DND-41 (cell line): ENCODE measurements around the gene ATP8A2.

Experiments
- ATAC-seq: fragments of 200-7000 bp; cut with Tn5 transposase; 3 replicates; pipeline ENCODE4 v1.9.1; 2021; ENCODE audit warnings: low read depth; ENCODE audit not compliant: insufficient read depth
- DNase-seq: peaks from one replicate; pipeline ENCODE4 v3.0.0-alpha.2; 2020
- H2AFZ ChIP-seq: 2 replicates; pipeline ENCODE4 v1.6.0; 2012; ENCODE audit warnings: low read depth, low read length
- H3K27ac ChIP-seq: 2 replicates; pipeline ENCODE4 v1.5.1; 2012; ENCODE audit warnings: low read length, inconsistent platforms
- H3K27me3 ChIP-seq: fragments of 200-600 bp; sonication (generic); 2 replicates; pipeline ENCODE4 v1.6.0; 2012; ENCODE audit warnings: low read length, mild to moderate bottlenecking, inconsistent platforms; ENCODE audit not compliant: insufficient read depth, poor library complexity
- H3K36me3 ChIP-seq: 2 replicates; pipeline ENCODE4 v1.5.1; 2012; ENCODE audit warnings: low read length, inconsistent platforms; ENCODE audit not compliant: insufficient read depth
- H3K4me1 ChIP-seq: 2 replicates; pipeline ENCODE4 v1.5.1; 2012; ENCODE audit warnings: mild to moderate bottlenecking, low read length; ENCODE audit not compliant: insufficient read depth
- H3K4me2 ChIP-seq: 2 replicates; pipeline ENCODE4 v1.6.0; 2012; ENCODE audit warnings: mild to moderate bottlenecking, moderate library complexity, low read length, inconsistent platforms; ENCODE audit not compliant: insufficient read depth
- H3K4me3 ChIP-seq, 2 experiments: fragments of 200-600 bp in 1 of 2; shearing (Covaris generic) in 1 of 2; 2 replicates each; pipeline ENCODE4 v1.5.1; 2012 to 2016; ENCODE audit warnings: inconsistent platforms in 2 of 2, low read length in 2 of 2, mild to moderate bottlenecking in 2 of 2, low read depth in 1 of 2, moderate library complexity in 1 of 2
- H3K79me2 ChIP-seq: 2 replicates; pipeline ENCODE4 v1.6.0; 2012; ENCODE audit warnings: low read length, inconsistent platforms; ENCODE audit not compliant: insufficient read depth
- H3K9ac ChIP-seq: 2 replicates; pipeline ENCODE4 v1.6.0; 2012; ENCODE audit warnings: low read depth, mild to moderate bottlenecking, inconsistent platforms, low read length, moderate library complexity
- H3K9me3 ChIP-seq: 2 replicates; pipeline ENCODE4 v1.5.1; 2012; ENCODE audit warnings: low read length, moderate library complexity, mild to moderate bottlenecking, inconsistent platforms; ENCODE audit not compliant: insufficient read depth, severe bottlenecking
- H4K20me1 ChIP-seq: 2 replicates; pipeline ENCODE4 v1.6.0; 2012; ENCODE audit warnings: low read length; ENCODE audit not compliant: insufficient read depth
- EZH2 ChIP-seq: IDR thresholded peaks from 3 replicates; pipeline ENCODE4 v1.6.1; 2012; ENCODE audit warnings: borderline replicate concordance, low read depth, mild to moderate bottlenecking, moderate library complexity, low read length, inconsistent platforms; ENCODE audit not compliant: severe bottlenecking
- TF ChIP-seq, protein P1 (sequence below): IDR thresholded peaks from 2 replicates; pipeline ENCODE4 v1.5.1; 2012; ENCODE audit warnings: borderline replicate concordance, low read length, moderate library complexity, mild to moderate bottlenecking; ENCODE audit not compliant: poor library complexity, severe bottlenecking; ENCODE audit errors: extremely low read depth

Gene ATP8A2

DNA sequence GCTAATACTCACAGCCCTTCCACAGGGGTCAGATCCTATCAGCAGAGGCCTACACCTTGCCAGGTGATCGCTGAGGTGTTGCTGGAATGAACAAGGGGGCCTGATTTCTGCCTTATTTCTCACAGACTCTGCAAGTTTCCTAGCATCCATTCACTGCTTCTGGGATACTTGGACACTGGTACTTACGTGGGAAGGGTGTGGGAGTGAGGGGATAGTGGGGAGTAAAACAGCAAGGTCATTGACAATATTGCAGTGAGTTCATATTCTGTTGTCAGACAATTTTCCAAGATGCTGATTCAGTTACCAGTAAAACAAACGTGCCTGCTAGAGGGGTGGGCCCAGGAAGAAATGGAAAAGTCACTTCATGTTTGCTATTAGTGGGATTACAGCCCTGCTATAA lies 403.5 kb downstream of the ATP8A2 start:
- Histone ChIP-seq H3K27ac (no peak overlapping the region), H3K27me3 (no peaks in the 10 kb centered on the region), H3K36me3 (no peaks in the 10 kb centered on the region), H3K4me2 (no peak overlapping the region), H3K4me3 (no peak overlapping the region), H3K9me3 (no peaks in the 10 kb centered on the region), H2AFZ (no peak overlapping the region), H3K4me1 (peaks cover 13% of the 10 kb centered on the region), H3K79me2 (no peaks in the 10 kb centered on the region), H3K9ac (no peak overlapping the region), H4K20me1 (no peaks in the 10 kb centered on the region)
- no peak for TF ChIP-seq EZH2
- DNase-seq (no peak), ATAC-seq (no peak)

- no peaks in the 10 kb centered on the region for H3K36me3 ChIP-seq
- TF ChIP-seq EZH2: no peak
- TF ChIP-seq, protein P1, sequence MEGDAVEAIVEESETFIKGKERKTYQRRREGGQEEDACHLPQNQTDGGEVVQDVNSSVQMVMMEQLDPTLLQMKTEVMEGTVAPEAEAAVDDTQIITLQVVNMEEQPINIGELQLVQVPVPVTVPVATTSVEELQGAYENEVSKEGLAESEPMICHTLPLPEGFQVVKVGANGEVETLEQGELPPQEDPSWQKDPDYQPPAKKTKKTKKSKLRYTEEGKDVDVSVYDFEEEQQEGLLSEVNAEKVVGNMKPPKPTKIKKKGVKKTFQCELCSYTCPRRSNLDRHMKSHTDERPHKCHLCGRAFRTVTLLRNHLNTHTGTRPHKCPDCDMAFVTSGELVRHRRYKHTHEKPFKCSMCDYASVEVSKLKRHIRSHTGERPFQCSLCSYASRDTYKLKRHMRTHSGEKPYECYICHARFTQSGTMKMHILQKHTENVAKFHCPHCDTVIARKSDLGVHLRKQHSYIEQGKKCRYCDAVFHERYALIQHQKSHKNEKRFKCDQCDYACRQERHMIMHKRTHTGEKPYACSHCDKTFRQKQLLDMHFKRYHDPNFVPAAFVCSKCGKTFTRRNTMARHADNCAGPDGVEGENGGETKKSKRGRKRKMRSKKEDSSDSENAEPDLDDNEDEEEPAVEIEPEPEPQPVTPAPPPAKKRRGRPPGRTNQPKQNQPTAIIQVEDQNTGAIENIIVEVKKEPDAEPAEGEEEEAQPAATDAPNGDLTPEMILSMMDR: no peak
- H3K4me2 ChIP-seq: no peak overlapping the region
- no peaks in the 10 kb centered on the region for H3K79me2 ChIP-seq
- no peak for DNase-seq
- H3K27ac ChIP-seq: no peak overlapping the region
- H3K9ac ChIP-seq: no peak overlapping the region
- H4K20me1 ChIP-seq: no peaks in the 10 kb centered on the region
- no peak overlapping the region for H3K4me3 ChIP-seq
- no peaks in the 10 kb centered on the region for H3K27me3 ChIP-seq
- no peak for ATAC-seq
- peaks cover 8% of the 10 kb centered on the region for H3K4me1 ChIP-seq
- H2AFZ ChIP-seq: no peak overlapping the region
- H3K9me3 ChIP-seq: no peaks in the 10 kb centered on the region
Measured at GRCh38 chr13:25775986-25776385, 404.2 kb downstream of the ATP8A2 start.

GRCh38 chr13:25776722-25777121 lies 404.9 kb downstream of the ATP8A2 start:
- Histone ChIP-seq H3K4me3 (no peak overlapping the region), H4K20me1 (no peaks in the 10 kb centered on the region), H3K79me2 (no peaks in the 10 kb centered on the region), H3K36me3 (no peaks in the 10 kb centered on the region), H3K9me3 (no peaks in the 10 kb centered on the region), H2AFZ (no peak overlapping the region), H3K4me1 (peaks cover 1% of the 10 kb centered on the region; the same call in 1 of the 2 replicates), H3K27ac (no peak overlapping the region), H3K27me3 (no peaks in the 10 kb centered on the region), H3K9ac (no peak overlapping the region), H3K4me2 (no peak overlapping the region)
- TF ChIP-seq, protein P1: no peak
- TF ChIP-seq EZH2: no peak
- no peak for DNase-seq
- ATAC-seq: no peak

DNA sequence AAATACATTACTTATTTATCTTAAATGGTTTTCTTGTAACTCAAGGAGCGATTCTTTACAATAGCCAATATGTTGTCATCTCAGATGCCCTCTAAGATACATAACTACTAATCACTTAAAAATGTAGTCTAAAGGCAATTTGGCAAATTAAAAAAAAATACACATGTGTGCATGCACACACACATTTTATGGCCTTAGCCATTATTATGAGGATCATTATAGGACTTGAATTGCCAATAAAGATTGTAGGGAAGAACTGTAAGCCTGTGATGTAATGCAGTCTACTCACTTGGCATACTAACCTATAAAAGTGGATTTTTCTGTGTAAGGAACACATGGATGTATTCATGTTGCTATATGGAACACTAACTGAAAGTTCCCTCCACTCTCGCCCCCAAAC lies 405.7 kb downstream of the ATP8A2 start:
- TF ChIP-seq, protein P1: no peak
- no peak for TF ChIP-seq EZH2
- Histone ChIP-seq H3K79me2 (no peaks in the 10 kb centered on the region), H2AFZ (no peak overlapping the region), H3K36me3 (no peaks in the 10 kb centered on the region), H3K9ac (no peak overlapping the region), H3K27ac (no peak overlapping the region), H3K4me2 (no peak overlapping the region), H3K9me3 (no peaks in the 10 kb centered on the region), H3K27me3 (no peaks in the 10 kb centered on the region), H3K4me3 (no peak overlapping the region), H4K20me1 (no peaks in the 10 kb centered on the region), H3K4me1 (no peaks in the 10 kb centered on the region)
- DNase-seq: no peak
- no peak for ATAC-seq
